Stromal cell of bone marrow (primary cell): ENCODE measurements around the gene PLA2G2C.
"Not testable (repeated sequence)": the region's sequence is repeated elsewhere in the genome, so short reads cannot be mapped to it uniquely, and the experiment has no call there.

Source experiments
- DNase-seq: peaks from one replicate; pipeline ENCODE4 v3.0.0-alpha.2; 2012; ENCODE audit warnings: low read depth

The PLA2G2C gene, protein sequence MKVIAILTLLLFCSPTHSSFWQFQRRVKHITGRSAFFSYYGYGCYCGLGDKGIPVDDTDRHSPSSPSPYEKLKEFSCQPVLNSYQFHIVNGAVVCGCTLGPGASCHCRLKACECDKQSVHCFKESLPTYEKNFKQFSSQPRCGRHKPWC

GRCh38 chr1:20185834-20186782 is at the start of gene PLA2G2C, which contains the start of gene UBXN10:
TSS of gene PLA2G2C (minus strand) at chr1:20186518. CDS start at chr1:20177363, 9,155 bp downstream.
TSS of gene UBXN10 (plus strand) at chr1:20186096. CDS start at chr1:20190562, 4,466 bp downstream.
- no peak for DNase-seq

DNA sequence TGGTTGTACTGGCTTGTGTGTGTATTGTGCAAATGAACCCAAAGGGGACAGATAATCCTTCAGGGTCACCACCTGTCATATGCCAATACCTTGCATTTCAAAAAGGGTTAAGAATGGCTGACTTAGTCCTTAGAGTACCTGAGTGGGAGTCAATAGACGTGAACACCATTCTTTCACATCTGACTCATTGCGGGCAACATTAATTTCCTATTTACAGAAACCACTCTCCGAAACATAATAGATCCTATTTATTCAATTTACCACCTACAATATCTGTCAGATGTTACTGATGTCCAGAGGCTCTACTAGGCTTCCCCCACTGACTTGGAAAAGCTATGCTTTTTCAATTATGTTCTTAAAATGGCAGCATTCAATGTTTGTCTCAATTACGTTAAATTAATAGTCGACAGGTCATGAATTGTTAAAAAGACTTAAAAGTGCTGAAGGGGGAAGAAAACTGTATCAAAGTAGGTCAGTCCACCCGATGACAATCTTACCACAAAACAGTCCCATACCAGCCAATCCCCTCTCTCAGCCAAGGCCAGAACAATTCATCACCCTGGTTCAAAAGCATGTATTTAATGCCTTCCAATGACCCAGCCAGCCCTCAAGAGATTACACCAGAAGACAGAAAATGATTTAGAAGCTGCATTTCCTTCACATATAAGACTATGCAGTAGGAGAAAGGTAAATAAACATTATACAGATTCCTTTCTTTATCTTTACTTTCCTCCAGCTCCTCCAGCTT is 48.6 kb upstream of the PLA2G2C start:
- DNase-seq: no peak

DNA sequence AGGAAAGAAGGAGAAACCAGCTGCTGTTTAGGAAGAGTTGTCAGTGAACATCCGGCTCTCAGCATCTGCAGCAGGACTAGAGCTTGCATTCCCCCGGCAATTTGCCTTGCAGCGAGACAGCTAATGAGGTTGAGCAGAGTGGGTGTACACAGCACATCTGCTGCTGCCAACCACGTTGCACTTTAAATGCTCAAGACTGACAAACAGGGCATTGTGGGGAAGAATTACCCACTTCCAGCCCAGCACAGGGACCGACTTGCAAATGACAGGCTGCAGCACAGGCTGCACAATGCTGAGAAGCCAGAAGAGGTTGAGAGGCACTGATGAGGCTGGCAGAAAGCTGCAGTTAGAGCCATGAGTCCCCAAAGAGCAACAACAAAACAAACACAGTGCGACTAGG is 47.5 kb upstream of the PLA2G2C start:
- no peak for DNase-seq

- DNase-seq: no peak
Measured at GRCh38 chr1:20233394-20233793, 47.1 kb upstream of the PLA2G2C start.

GRCh38 chr1:20232564-20232963 is 46.2 kb upstream of the PLA2G2C start:
- DNase-seq: not testable (repeated sequence)

GRCh38 chr1:20229171-20229570 is 42.9 kb upstream of the PLA2G2C start:
- no peak for DNase-seq

GRCh38 chr1:20228314-20228825 is 42.1 kb upstream of the PLA2G2C start:
- DNase-seq: no peak

DNA sequence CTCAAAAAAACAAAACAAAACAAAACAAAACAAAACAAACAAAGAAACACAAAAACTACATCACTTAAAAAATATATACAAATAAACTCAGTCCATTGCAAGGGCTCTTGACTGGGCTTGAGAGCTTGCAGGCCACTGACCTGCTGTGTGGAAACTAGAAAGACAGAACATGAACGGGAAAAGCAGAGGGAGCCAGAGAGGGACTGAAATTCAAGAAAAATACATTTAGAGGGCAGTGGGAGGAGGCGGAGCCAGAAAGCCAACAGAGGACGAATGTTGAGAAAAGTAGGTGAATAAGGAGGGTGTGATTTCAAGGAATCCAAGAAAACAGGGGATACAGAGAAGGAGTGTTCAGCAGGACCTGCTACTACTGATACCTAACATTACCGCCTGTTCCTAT is 41.4 kb upstream of the PLA2G2C start:
- no peak for DNase-seq

- DNase-seq: no peak
Measured at GRCh38 chr1:20224546-20224945, 38.2 kb upstream of the PLA2G2C start.

DNA sequence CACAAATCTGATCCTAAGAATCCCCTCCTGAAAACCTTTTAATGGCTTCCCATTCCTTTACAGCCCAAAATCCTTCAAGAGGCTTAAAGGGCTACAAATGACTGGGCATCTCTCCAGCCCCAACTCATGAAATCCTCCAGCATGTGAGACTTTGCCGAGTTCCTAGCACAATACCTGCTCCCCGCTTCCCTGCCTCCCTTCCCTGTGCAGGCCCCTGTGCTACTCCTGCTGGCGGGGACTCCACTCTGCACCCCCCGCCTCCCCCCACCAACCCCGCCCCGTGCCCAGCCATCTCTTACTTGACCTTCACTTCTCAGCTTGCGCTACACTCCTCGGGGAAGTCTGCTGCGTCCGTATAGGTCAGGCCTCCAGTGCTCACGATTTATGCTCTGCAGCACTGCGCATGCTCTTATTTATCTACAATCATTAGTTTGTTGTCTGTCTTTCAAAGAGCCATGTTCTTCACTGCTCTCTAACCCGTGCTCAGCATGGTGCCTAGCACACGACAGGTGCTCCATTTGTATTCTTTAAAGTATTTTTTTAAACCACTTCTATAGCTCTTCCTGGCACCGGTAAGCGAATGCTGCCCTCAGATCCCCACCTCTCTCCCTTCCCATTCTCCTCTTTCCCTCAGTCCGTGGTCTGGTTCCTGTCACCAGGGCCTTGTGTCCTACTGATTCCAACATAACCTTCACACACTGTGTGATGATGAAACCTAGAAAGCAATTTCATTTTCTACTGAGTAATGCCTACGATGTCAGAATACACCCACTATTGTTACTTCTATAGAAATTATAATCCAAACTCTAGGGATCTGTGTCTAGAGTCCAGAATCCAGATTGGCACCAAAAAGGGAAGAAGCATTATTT is 37.5 kb upstream of the PLA2G2C start:
- DNase-seq: no peak

DNA sequence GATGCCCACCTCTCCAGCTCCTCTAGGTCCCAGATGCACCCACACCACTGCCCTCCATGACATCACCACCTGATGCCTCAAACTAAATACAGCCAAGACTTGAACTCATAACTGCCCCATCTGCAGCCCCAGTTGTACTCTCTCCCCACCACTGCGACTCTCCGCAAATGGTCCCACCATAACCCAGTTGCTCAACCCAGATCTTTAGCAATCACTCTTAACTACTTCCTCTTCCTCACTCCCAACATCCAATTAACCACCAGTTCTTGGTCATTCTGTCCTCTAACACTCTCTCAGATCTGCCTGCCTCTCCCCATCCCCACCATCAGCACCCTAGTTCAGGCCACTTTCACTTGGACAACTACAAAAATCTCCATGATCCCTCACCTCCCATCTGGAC is 36.8 kb upstream of the PLA2G2C start:
- DNase-seq: no peak

- no peak for DNase-seq
Measured at GRCh38 chr1:20220036-20220435, 33.7 kb upstream of the PLA2G2C start.

DNA sequence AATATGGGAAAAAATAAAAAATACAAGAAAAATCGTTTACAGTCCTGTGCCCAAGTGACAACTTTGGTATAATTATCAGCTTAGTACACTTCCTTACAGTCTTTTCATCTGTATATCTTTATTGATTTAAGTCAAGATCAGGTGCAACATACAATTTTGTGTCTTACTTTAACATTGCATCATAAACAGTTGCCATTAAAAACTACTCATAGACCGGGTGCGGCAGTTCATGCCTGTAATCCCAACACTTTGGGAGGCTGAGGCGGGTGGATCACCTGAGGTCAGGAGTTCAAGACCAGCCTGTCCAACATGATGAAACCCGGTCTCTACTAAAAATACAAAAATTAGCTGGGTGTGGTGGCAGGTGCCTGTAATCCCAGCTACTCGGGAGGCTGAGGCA is 32.7 kb upstream of the PLA2G2C start:
- DNase-seq: not testable (repeated sequence)

GRCh38 chr1:20216574-20216973 is 30.3 kb upstream of the PLA2G2C start:
- DNase-seq: no peak

GRCh38 chr1:20215716-20216115 is 29.4 kb upstream of the PLA2G2C start:
- no peak for DNase-seq

DNA sequence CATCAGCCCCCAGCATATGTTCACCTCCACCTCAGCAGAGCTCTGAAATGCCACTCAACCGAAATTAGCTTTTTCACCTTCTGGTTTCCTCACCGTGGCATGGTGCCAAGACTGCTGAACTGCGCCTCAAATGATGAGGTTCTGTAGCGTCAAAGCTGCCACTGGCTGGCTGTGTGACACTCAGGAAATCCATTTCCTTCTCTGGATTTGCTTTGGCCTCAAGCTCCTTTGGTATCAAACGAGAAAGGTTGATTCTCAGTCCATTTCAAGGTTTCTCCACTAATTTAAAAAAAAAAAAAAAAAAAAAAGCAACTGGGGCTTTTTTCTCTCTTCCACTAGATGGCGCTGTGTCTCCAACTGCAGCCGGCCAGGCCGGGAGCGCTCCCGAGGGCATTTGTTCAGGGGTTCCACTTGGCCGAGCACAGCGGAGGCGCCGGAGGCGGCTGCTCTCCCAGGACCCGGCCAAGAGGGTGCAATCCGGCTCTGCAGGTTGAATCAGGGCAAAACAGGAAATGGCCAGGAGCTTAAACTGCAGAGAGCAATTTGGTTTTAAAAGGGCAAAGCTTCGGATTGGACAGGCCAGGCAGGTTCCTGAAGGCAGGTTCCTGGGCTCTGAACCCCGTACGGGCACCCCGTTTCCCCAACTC is 26.5 kb upstream of the PLA2G2C start:
- no peak for DNase-seq

DNA sequence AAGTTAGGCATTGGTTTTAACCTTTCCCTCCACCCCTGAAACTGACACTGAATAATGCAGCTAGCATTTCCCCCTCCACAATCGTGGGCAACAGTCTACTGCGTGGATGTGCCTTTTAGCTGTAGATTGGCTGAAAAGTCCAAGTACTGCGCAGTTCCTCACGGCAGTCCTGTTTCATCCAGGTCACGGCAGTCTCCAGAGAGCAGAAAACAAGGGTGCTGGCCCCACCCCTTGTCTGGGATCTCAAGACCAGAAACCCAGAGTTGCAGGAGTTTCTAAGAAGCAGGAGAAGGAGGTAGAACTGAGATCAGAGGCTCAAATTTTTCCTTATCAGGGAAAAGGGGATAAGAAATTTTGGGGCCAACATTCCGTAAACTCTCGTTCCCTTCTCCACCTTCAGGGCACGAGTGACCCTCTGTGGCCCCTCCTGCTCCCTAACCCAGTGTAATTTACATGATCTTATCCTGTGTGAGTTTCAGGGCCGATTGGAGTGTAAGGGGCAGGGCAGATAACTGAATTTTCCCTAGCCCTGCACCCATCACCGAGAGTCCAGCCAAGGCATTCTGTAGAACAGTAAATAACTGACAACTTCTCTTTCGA is 25.9 kb upstream of the PLA2G2C start:
- no peak for DNase-seq

- DNase-seq: no peak
Measured at GRCh38 chr1:20211511-20211931, 25.2 kb upstream of the PLA2G2C start.

DNA sequence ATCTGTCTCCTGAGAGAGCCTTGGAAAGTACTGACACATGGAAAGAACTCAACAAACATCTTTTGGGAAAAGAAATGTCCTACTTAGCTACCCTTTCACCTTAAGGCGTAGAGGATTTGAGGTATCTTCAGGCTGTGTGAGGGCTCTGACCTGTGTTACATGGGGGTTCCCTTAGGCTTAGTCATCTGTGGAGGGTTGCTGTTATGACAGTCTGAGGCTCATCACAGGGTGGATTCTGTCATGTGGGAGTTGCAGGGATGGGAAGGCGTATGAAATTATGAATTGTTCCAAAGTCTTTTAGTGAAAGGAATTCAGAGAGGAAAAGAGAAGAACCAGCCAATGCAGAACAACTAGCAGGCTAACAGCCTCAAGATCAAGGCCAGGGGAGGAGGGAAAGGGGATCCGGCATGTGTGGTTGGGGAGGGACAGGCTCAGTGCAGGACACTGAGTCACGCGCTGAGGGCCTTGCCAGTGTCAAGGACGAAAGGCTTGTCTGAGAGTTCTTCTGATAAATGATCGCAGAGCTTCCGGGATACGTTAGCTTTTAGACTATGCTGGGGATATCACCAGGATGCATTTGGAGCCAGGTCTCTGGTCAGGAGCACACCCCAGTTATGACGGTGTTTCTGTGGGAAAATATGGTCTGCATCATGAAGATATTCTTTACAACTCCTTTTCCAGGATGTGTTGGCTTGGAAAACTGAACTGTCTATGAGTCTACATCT is 24.6 kb upstream of the PLA2G2C start:
- no peak for DNase-seq

GRCh38 chr1:20209471-20209870 is 23.2 kb upstream of the PLA2G2C start:
- DNase-seq: no peak
